Measurements from ENCODE around the gene MAN2A2. TPM values are rescaled to one million over a fixed set of nuclear protein-coding genes. Genes with fewer than 3 reads are reported as not detected.

MAN2A2 gene
- total and polyA plus RNA-seq, 2 experiments from 2014 or later = 4.3 to 7.7 TPM

- Histone ChIP-seq H3K9me3 (ENCODE audit: low read depth) (no peaks in the 10 kb centered on the region), H3K9ac (no peak overlapping the region), H4K20me1 (ENCODE audit: insufficient read depth) (no peaks in the 10 kb centered on the region), H2AFZ (no peak overlapping the region), H3K27ac (no peak overlapping the region), H3K4me2 (ENCODE audit: unreplicated experiment) (no peak overlapping the region), H3K27me3 (replicated peaks; ENCODE audit: insufficient read depth) (no peaks in the 10 kb centered on the region), H3F3A (ENCODE audit: insufficient read depth) (0 out of 2 replicates have a peak, but pooled peaks cover 7% of the 10 kb centered on the region), H3K79me2 (ENCODE audit: insufficient read depth) (no peaks in the 10 kb centered on the region), H3K4me3 (no peak overlapping the region), H3K9me2 (ENCODE audit: insufficient read depth) (no peaks in the 10 kb centered on the region), H3K36me3 (ENCODE audit: low read depth) (peaks cover 6% of the 10 kb centered on the region; the same call in 1 of the 2 replicates), H3K4me1 (ENCODE audit: insufficient read depth) (no peaks in the 10 kb centered on the region)
- in situ Hi-C loops (cut with MboI) = no loop called here
- DNase-seq = no peak
- 90 to 93% methylated on average over 5 of the region's 5 CpGs for WGBS, 2 experiments (ENCODE audit: low coverage in 1 of 2, low lambda C conversion rate in 2 of 2, missing lambda C conversion rate in 2 of 2)
- TF ChIP-seq EZH2phosphoT487 (IDR thresholded peaks at IDR 0.05; ENCODE audit: insufficient read depth, low read depth) (no peak), EZH2 (IDR thresholded peaks at IDR 0.05; ENCODE audit: insufficient read depth, poor library complexity, severe bottlenecking) (no peak)
These were observed 64.1 kb downstream of the MAN2A2 start for GRCh38 chr15:90967206-90967605.

- in situ Hi-C loops (cut with MboI) = no loop called here
- H3K4me1 ChIP-seq (ENCODE audit: insufficient read depth) = no peaks in the 10 kb centered on the region
- no peaks in the 10 kb centered on the region for H3K9me2 ChIP-seq (ENCODE audit: insufficient read depth)
- no peak overlapping the region for H3K4me2 ChIP-seq (ENCODE audit: unreplicated experiment)
- no peak for TF ChIP-seq EZH2phosphoT487 (IDR thresholded peaks at IDR 0.05; ENCODE audit: insufficient read depth, low read depth)
- no peak for TF ChIP-seq EZH2 (IDR thresholded peaks at IDR 0.05; ENCODE audit: insufficient read depth, poor library complexity, severe bottlenecking)
- no peaks in the 10 kb centered on the region for H3F3A ChIP-seq (ENCODE audit: insufficient read depth)
- no peak overlapping the region for H2AFZ ChIP-seq
- no peak overlapping the region for H3K9ac ChIP-seq
- H3K36me3 ChIP-seq (ENCODE audit: low read depth) = 0 out of 2 replicates have a peak, but pooled peaks cover 4% of the 10 kb centered on the region
- H3K4me3 ChIP-seq = no peak overlapping the region
- no peaks in the 10 kb centered on the region for H3K27me3 ChIP-seq (replicated peaks; ENCODE audit: insufficient read depth)
- H3K79me2 ChIP-seq (ENCODE audit: insufficient read depth) = no peaks in the 10 kb centered on the region
- no peak overlapping the region for H3K27ac ChIP-seq
- 100% methylated on average over 1 of the region's 1 CpG for WGBS, 2 experiments (ENCODE audit: low coverage in 1 of 2, low lambda C conversion rate in 2 of 2, missing lambda C conversion rate in 2 of 2)
- DNase-seq = no peak
- H4K20me1 ChIP-seq (ENCODE audit: insufficient read depth) = no peaks in the 10 kb centered on the region
- no peaks in the 10 kb centered on the region for H3K9me3 ChIP-seq (ENCODE audit: low read depth)
These were observed 65.3 kb downstream of the MAN2A2 start for GRCh38 chr15:90968434-90968833.

- Histone ChIP-seq H3K27me3 (replicated peaks; ENCODE audit: insufficient read depth) (no peaks in the 10 kb centered on the region), H3K9me3 (ENCODE audit: low read depth) (no peaks in the 10 kb centered on the region), H2AFZ (no peak overlapping the region), H4K20me1 (ENCODE audit: insufficient read depth) (no peaks in the 10 kb centered on the region), H3K4me1 (ENCODE audit: insufficient read depth) (no peaks in the 10 kb centered on the region), H3K4me3 (no peak overlapping the region), H3K36me3 (ENCODE audit: low read depth) (0 out of 2 replicates have a peak, but pooled peaks cover 4% of the 10 kb centered on the region), H3K4me2 (ENCODE audit: unreplicated experiment) (no peak overlapping the region), H3K79me2 (ENCODE audit: insufficient read depth) (no peaks in the 10 kb centered on the region), H3F3A (ENCODE audit: insufficient read depth) (no peaks in the 10 kb centered on the region), H3K9ac (no peak overlapping the region), H3K27ac (no peak overlapping the region), H3K9me2 (ENCODE audit: insufficient read depth) (no peaks in the 10 kb centered on the region)
- TF ChIP-seq EZH2 (IDR thresholded peaks at IDR 0.05; ENCODE audit: insufficient read depth, poor library complexity, severe bottlenecking) (no peak), EZH2phosphoT487 (IDR thresholded peaks at IDR 0.05; ENCODE audit: insufficient read depth, low read depth) (no peak)
- in situ Hi-C loops (cut with MboI) = no loop called here
- WGBS, 2 experiments (ENCODE audit: low coverage in 1 of 2, low lambda C conversion rate in 2 of 2, missing lambda C conversion rate in 2 of 2) = 92 to 95% methylated on average over 7 of the region's 7 CpGs
- DNase-seq = no peak
These were observed 67.2 kb downstream of the MAN2A2 start for GRCh38 chr15:90970274-90970673.

- in situ Hi-C loops (cut with MboI) = no loop called here
- WGBS, 2 experiments (ENCODE audit: low coverage in 1 of 2, low lambda C conversion rate in 2 of 2, missing lambda C conversion rate in 2 of 2) = 86 to 91% methylated on average over 5 of the region's 5 CpGs
- no peak overlapping the region for H3K4me3 ChIP-seq
- H3F3A ChIP-seq (ENCODE audit: insufficient read depth) = no peaks in the 10 kb centered on the region
- no peak overlapping the region for H3K9ac ChIP-seq
- H3K36me3 ChIP-seq (ENCODE audit: low read depth) = peaks cover under 1% of the 10 kb centered on the region; the same call in 1 of the 2 replicates
- TF ChIP-seq EZH2 (IDR thresholded peaks at IDR 0.05; ENCODE audit: insufficient read depth, poor library complexity, severe bottlenecking) = no peak
- no peaks in the 10 kb centered on the region for H3K4me1 ChIP-seq (ENCODE audit: insufficient read depth)
- no peaks in the 10 kb centered on the region for H3K79me2 ChIP-seq (ENCODE audit: insufficient read depth)
- no peaks in the 10 kb centered on the region for H3K27me3 ChIP-seq (replicated peaks; ENCODE audit: insufficient read depth)
- no peak overlapping the region for H2AFZ ChIP-seq
- H3K9me3 ChIP-seq (ENCODE audit: low read depth) = no peaks in the 10 kb centered on the region
- H3K27ac ChIP-seq = no peak overlapping the region
- no peak for DNase-seq
- no peaks in the 10 kb centered on the region for H3K9me2 ChIP-seq (ENCODE audit: insufficient read depth)
- no peak overlapping the region for H3K4me2 ChIP-seq (ENCODE audit: unreplicated experiment)
- H4K20me1 ChIP-seq (ENCODE audit: insufficient read depth) = no peaks in the 10 kb centered on the region
These were observed 69.0 kb downstream of the MAN2A2 start for GRCh38 chr15:90972133-90972532.

Small RNAs within 50 kb of the gene (small RNA-seq; reads per million reads assigned to genes)
- gene RN7SL363P (ENCODE audit: low read depth, low replicate concordance) = not detected

Other genes starting within 250 kb of the MAN2A2 start
- gene BLM, start 186.0 kb upstream of the MAN2A2 start, total RNA-seq (2014; rRNA removed; shearing (Covaris generic)) = 2.1 and 4.8 TPM in 2 replicates
- 1.9 and 2.1 TPM in 2 replicates for gene BLM, start 186.0 kb upstream of the MAN2A2 start, polyA plus RNA-seq (2016; fragmentation: Nextera tagmentation; extraction: Ambion mirVana)
- gene FURIN, start 34.7 kb upstream of the MAN2A2 start, total RNA-seq (2014; rRNA removed; shearing (Covaris generic)) = 48.1 and 50.8 TPM in 2 replicates
- 13.0 and 13.9 TPM in 2 replicates for gene FURIN, start 34.7 kb upstream of the MAN2A2 start, polyA plus RNA-seq (2016; fragmentation: Nextera tagmentation; extraction: Ambion mirVana)
- 3.5 and 7.5 TPM in 2 replicates for gene FES, start 18.8 kb upstream of the MAN2A2 start, total RNA-seq (2014; rRNA removed; shearing (Covaris generic))
- 3.5 and 3.6 TPM in 2 replicates for gene FES, start 18.8 kb upstream of the MAN2A2 start, polyA plus RNA-seq (2016; fragmentation: Nextera tagmentation; extraction: Ambion mirVana)
- 9.7 and 17.3 TPM in 2 replicates for gene HDDC3, start 29.2 kb downstream of the MAN2A2 start, total RNA-seq (2014; rRNA removed; shearing (Covaris generic))
- 11.1 and 13.5 TPM in 2 replicates for gene HDDC3, start 29.2 kb downstream of the MAN2A2 start, polyA plus RNA-seq (2016; fragmentation: Nextera tagmentation; extraction: Ambion mirVana)
- gene UNC45A, start 32.0 kb downstream of the MAN2A2 start, total RNA-seq (2014; rRNA removed; shearing (Covaris generic)) = 58.8 and 75.8 TPM in 2 replicates
- gene UNC45A, start 32.0 kb downstream of the MAN2A2 start, polyA plus RNA-seq (2016; fragmentation: Nextera tagmentation; extraction: Ambion mirVana) = 58.6 and 59.7 TPM in 2 replicates
- 13.0 and 19.0 TPM in 2 replicates for gene RCCD1, start 51.6 kb downstream of the MAN2A2 start, total RNA-seq (2014; rRNA removed; shearing (Covaris generic))
- gene RCCD1, start 51.6 kb downstream of the MAN2A2 start, polyA plus RNA-seq (2016; fragmentation: Nextera tagmentation; extraction: Ambion mirVana) = 9.8 and 10.2 TPM in 2 replicates
- 74.5 and 93.5 TPM in 2 replicates for gene PRC1, start 91.2 kb downstream of the MAN2A2 start, total RNA-seq (2014; rRNA removed; shearing (Covaris generic))
- gene PRC1, start 91.2 kb downstream of the MAN2A2 start, polyA plus RNA-seq (2016; fragmentation: Nextera tagmentation; extraction: Ambion mirVana) = 64.1 and 68.0 TPM in 2 replicates
- gene VPS33B, start 119.3 kb downstream of the MAN2A2 start, total RNA-seq (2014; rRNA removed; shearing (Covaris generic)) = 7.0 and 8.7 TPM in 2 replicates
- 9.1 and 10.2 TPM in 2 replicates for gene VPS33B, start 119.3 kb downstream of the MAN2A2 start, polyA plus RNA-seq (2016; fragmentation: Nextera tagmentation; extraction: Ambion mirVana)
- not detected in 2 replicates for gene SV2B, start 197.0 kb downstream of the MAN2A2 start, total RNA-seq (2014; rRNA removed; shearing (Covaris generic))
- not detected in 2 replicates for gene SV2B, start 197.0 kb downstream of the MAN2A2 start, polyA plus RNA-seq (2016; fragmentation: Nextera tagmentation; extraction: Ambion mirVana)

All from GM23248 (cell line).